SK-N-MC (cell line): ENCODE measurements around the gene PTGS2.

Source experiments
- DNase-seq: peaks from one replicate; pipeline ENCODE4 v3.0.0-alpha.2; 2011; ENCODE audit warnings: low read depth, low spot score
- H3K27ac ChIP-seq: fragments of 200-600 bp; sonication (generic); 2 replicates; pipeline ENCODE4 v1.5.1; 2016; ENCODE audit warnings: mixed run types
- H3K36me3 ChIP-seq: fragments of 200-600 bp; sonication (generic); 2 replicates; pipeline ENCODE4 v1.6.1; 2017; ENCODE audit warnings: antibody characterized with exemption, low read length, mixed read lengths; ENCODE audit not compliant: insufficient read depth
- H3K4me3 ChIP-seq: fragments of 200-600 bp; sonication (generic); 2 replicates; pipeline ENCODE4 v1.5.1; 2016
- H3K9ac ChIP-seq: fragments of 200-600 bp; sonication (generic); 2 replicates; pipeline ENCODE4 v1.8.0; 2017; ENCODE audit warnings: mixed run types, mixed read lengths; ENCODE audit not compliant: insufficient read length
- H3K9me3 ChIP-seq: fragments of 200-600 bp; sonication (generic); 2 replicates; pipeline ENCODE4 v1.6.1; 2017; ENCODE audit warnings: low read depth, mild to moderate bottlenecking, antibody characterized with exemption, low read length, moderate library complexity, mixed read lengths
- EZH2 ChIP-seq: fragments of 200-600 bp; sonication (generic); IDR thresholded peaks from one replicate; pipeline ENCODE4 v1.6.1; 2017; ENCODE audit warnings: antibody characterized with exemption
- FOXP2 ChIP-seq: optimal IDR thresholded peaks from 2 replicates; pipeline ENCODE3; 2011; ENCODE audit warnings: mild to moderate bottlenecking, moderate library complexity; ENCODE audit not compliant: insufficient read depth; ENCODE audit errors: extremely low read length, control extremely low read depth
- POLR2AphosphoS5 ChIP-seq: IDR thresholded peaks from 2 replicates; pipeline ENCODE4 v1.6.1; 2012; ENCODE audit warnings: mild to moderate bottlenecking, low read depth, low read length, borderline replicate concordance

PTGS2 gene

GRCh38 chr1:186633116-186633515 lies 47.1 kb downstream of the PTGS2 start:
- Histone ChIP-seq H3K36me3 (no peaks in the 10 kb centered on the region), H3K27ac (no peak overlapping the region), H3K9me3 (no peaks in the 10 kb centered on the region), H3K4me3 (no peak overlapping the region), H3K9ac (no peak overlapping the region)
- no peak for DNase-seq
- TF ChIP-seq FOXP2, result no peak
- no peak for TF ChIP-seq EZH2
- TF ChIP-seq POLR2AphosphoS5, result no peak

- Histone ChIP-seq H3K9ac (no peak overlapping the region), H3K36me3 (no peaks in the 10 kb centered on the region), H3K27ac (no peak overlapping the region), H3K9me3 (no peaks in the 10 kb centered on the region), H3K4me3 (no peak overlapping the region)
- TF ChIP-seq EZH2, result no peak
- DNase-seq, result no peak
Measured at GRCh38 chr1:186629341-186629740, 50.9 kb downstream of the PTGS2 start.

- TF ChIP-seq POLR2AphosphoS5 (no peak), EZH2 (no peak), FOXP2 (no peak)
- H3K27ac ChIP-seq, result no peak overlapping the region
Measured at GRCh38 chr1:186628910-186629309, 51.3 kb downstream of the PTGS2 start.

GRCh38 chr1:186627019-186627418 lies 53.2 kb downstream of the PTGS2 start:
- DNase-seq, result no peak

More at GRCh38 chr1:186628910-186629309, 51.3 kb downstream of the PTGS2 start:
- DNase-seq, result no peak
- H3K4me3 ChIP-seq, result no peak overlapping the region
- no peak overlapping the region for H3K9ac ChIP-seq
- H3K9me3 ChIP-seq, result no peaks in the 10 kb centered on the region
- H3K36me3 ChIP-seq, result no peaks in the 10 kb centered on the region

GRCh38 chr1:186626356-186626932 lies 53.8 kb downstream of the PTGS2 start:
- Histone ChIP-seq H3K27ac (no peak overlapping the region), H3K9me3 (no peaks in the 10 kb centered on the region), H3K4me3 (no peak overlapping the region), H3K9ac (no peak overlapping the region), H3K36me3 (no peaks in the 10 kb centered on the region)
- no peak for DNase-seq
- TF ChIP-seq EZH2, result no peak
- no peak for TF ChIP-seq FOXP2
- TF ChIP-seq POLR2AphosphoS5, result no peak

More at GRCh38 chr1:186627019-186627418, 53.2 kb downstream of the PTGS2 start:
- Histone ChIP-seq H3K9me3 (no peaks in the 10 kb centered on the region), H3K9ac (no peak overlapping the region), H3K4me3 (no peak overlapping the region), H3K36me3 (no peaks in the 10 kb centered on the region), H3K27ac (no peak overlapping the region)
- TF ChIP-seq FOXP2 (no peak), POLR2AphosphoS5 (no peak), EZH2 (no peak)

GRCh38 chr1:186623551-186623950 lies 56.7 kb downstream of the PTGS2 start:
- Histone ChIP-seq H3K27ac (no peak overlapping the region), H3K36me3 (no peaks in the 10 kb centered on the region), H3K9me3 (no peaks in the 10 kb centered on the region), H3K4me3 (no peak overlapping the region), H3K9ac (no peak overlapping the region)
- DNase-seq, result no peak
- TF ChIP-seq POLR2AphosphoS5 (no peak), EZH2 (no peak), FOXP2 (no peak)
